ENCODE data around the gene LIN7A. TPM values are rescaled to one million over a fixed set of nuclear protein-coding genes. Genes with fewer than 3 reads are reported as not detected.

The LIN7A gene
- total RNA-seq, 1 donor from 2014 or later = 4.3 TPM

DNA sequence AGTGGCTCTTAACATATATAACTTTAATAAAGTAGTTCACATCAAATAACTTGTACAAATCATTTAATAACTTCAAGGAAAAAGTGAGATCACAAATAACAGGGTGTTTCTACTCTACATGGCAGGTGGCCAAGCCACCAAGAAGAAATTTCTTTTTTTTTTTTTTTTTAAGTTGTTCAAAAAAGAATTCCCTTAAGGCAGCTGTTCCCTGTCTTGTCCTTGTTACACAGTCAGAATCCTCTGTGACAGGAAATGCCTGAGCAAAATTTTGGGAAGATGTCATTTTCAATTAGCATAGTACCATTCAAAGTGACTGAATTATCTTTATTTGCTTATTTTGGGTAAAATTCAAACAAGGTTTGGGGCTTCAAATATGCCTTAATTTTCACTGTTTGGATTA, 79.4 kb downstream of the LIN7A start:
- DNase-seq = no peak

DNA sequence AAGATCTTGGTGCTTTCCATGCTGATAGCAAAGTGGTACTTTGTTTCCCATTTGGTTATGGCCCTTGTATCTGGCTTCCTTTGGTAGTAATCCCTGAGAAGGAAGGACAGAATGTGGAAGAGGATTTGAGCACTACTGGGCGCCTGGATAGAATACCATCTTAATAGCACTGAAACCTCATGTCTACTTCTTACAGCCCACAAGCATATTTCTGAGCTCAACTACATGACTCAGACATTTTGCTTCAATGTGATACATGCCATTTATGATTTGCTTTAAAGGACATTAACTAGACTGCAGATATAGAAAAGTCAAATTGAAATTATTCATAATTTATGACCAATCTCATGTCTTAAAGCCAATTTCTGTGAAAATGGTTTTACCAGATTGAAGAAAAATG, 80.4 kb downstream of the LIN7A start:
- no peak for DNase-seq

GRCh38 chr12:80849337-80849736, 88.4 kb downstream of the LIN7A start:
- no peak for DNase-seq

GRCh38 chr12:80848858-80849257, 88.9 kb downstream of the LIN7A start:
- DNase-seq = no peak

DNA sequence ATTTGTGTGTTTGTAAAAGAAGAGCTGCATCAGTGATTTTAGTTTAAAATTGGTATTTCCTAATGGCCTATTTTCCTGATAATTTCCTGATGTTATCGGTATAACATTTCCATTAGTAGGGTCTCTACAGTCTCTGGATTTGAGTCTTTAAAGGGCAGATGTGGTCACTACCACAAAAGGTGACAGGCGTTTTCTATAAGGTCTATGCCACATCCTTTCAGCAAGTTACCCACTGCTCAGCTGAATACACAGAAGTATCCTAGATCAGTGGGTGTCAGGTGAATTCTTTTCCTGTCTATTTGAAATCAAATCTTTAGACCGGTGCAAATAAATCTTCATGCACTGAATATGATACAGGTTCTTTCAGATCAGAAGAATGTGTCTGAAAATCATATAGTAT, 90.2 kb downstream of the LIN7A start:
- DNase-seq = no peak

DNA sequence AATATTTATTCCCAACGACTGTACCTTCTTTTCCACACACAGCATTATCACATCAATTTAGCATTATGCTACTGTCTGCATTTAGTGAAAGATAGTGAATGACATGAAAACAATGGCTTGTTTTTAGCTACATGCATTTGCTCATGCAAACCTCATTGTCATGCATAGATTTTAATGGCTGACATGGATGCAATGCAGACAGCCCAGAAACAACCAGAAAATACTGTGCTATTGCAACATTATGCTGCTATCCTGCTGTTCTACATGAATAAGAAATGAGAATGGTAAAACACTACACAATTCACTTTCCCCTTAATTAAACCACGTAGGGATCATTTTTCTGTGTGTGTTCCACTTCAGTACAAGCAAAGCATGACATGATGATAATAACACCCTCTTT, 90.8 kb downstream of the LIN7A start:
- DNase-seq = no peak

GRCh38 chr12:80845639-80846038, 92.1 kb downstream of the LIN7A start:
- DNase-seq = no peak

GRCh38 chr12:80843969-80844368, 93.8 kb downstream of the LIN7A start:
- DNase-seq = no peak

DNA sequence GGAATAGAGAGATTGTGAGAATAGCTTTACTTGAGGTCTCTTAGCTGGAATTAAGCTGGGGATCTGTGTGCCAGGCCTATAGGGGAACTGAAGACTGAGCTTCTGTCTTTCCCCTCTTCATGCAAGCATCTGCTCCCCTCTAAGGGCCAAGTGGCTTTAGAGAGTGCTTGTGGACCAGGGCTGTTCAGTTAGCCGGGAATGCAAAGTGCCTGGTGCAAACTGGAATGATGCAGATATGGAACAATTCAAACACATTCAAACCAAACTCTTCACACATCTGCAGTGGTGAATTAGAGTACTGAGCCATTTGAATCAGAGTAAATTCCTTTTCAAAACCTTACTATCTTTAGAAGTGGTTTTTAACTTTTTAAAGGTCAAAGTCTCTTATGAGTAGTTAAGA, 99.0 kb downstream of the LIN7A start:
- DNase-seq = peak; percentile 6

GRCh38 chr12:80838024-80838658, 99.6 kb downstream of the LIN7A start:
- no peak for DNase-seq

GRCh38 chr12:80837342-80837978, 100.3 kb downstream of the LIN7A start:
- peak; percentile 45 for DNase-seq

- no peak for DNase-seq
Measured at GRCh38 chr12:80834724-80835123, 103.0 kb downstream of the LIN7A start.

DNA sequence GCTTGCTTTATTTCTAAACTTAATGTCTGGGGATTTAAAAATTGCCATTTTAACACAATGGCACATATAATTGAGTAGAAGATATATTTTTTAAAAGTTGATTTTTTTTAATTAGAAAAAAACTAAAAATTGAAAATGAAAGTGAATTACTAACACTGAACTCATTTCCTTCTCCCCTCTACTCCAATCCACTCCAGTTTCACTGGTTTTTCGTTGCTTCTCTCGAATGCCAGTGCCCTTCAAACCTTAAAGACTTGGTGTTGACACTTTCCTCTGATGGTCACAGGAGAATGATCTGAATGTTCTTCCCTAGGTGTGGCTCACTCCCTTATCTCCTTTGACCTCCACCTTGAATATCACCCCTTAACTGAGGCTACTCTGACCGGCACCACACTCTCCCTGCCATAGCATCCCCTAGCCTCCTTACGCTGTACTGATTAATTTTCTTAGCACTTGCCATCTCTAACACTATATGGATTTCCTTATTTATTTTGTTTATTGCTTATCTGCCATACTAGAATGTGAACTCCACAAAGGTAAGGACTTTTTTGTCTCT, 107.1 kb downstream of the LIN7A start:
- no peak for DNase-seq

GRCh38 chr12:80829767-80830166, 108.0 kb downstream of the LIN7A start:
- DNase-seq = no peak

GRCh38 chr12:80825506-80825905, 112.2 kb downstream of the LIN7A start:
- DNase-seq = no peak

GRCh38 chr12:80823393-80823792, 114.3 kb downstream of the LIN7A start:
- no peak for DNase-seq

GRCh38 chr12:80821513-80822000, 116.2 kb downstream of the LIN7A start:
- peak; percentile 5 for DNase-seq

GRCh38 chr12:80818878-80819277, 118.9 kb downstream of the LIN7A start:
- DNase-seq = no peak

DNA sequence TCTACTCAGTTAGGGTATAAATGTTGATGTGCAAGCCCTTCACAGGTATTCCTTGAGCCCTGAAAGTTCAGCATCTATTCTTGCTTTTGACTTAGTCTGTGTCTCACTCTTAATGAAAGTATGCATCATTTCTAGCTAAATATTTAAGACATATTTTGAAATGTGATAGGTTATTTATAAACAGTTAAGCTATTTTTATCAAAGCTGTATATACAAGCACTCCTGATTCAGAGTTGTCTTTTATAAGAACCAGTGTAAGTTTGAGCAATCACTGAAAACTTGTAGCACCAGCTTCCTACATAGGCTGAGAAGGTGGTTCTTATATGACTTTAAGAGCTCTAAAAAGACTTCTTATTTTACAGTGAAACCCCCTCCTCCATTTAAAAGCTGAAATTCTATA, 122.4 kb downstream of the LIN7A start:
- no peak for DNase-seq

DNA sequence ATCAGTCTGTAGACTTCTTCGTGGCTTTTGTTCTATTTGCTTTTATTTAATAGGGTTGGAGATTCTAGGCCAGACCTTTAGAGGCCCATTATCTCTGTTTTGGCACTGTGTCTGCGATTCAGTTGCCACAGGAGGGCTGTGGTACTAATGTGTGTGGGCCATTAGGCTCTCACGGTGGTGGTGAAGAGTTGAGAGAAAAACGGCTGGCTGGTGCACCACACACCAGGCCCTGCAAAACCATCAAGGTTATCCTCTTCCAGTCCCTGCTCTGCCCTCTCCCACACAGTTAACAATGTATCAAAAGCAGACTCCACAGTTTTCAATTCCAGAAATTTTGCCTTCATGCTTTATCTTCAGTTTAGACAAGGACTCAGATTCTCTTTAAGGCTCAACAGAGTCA, 123.3 kb downstream of the LIN7A start:
- DNase-seq = no peak

- no peak for DNase-seq
Measured at GRCh38 chr12:80813820-80814219, 123.9 kb downstream of the LIN7A start.

GRCh38 chr12:80811957-80812708, 125.6 kb downstream of the LIN7A start:
- DNase-seq = no peak

DNA sequence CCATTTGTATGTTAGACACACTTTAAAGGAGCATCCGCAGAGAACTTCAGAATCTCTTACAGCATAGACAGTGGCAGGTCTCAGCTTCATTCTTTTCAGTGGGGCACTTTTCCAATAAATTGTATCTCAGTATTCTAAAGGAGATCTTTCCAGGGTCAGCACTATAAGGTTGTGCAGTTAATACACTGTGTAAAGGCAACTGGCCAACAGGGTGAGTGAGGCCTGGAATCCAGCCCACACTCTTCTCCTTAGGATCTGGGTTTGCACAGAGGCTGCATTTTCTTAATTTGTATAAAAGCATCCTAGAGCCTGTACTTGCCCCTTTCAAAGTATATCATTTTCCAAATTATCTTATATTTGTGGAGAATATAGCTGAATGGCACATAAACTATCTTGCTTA, 126.9 kb downstream of the LIN7A start:
- DNase-seq = no peak

Data from tongue (tissue), 2 donors.